ENCODE measurements around the gene DYRK1A.

DNA sequence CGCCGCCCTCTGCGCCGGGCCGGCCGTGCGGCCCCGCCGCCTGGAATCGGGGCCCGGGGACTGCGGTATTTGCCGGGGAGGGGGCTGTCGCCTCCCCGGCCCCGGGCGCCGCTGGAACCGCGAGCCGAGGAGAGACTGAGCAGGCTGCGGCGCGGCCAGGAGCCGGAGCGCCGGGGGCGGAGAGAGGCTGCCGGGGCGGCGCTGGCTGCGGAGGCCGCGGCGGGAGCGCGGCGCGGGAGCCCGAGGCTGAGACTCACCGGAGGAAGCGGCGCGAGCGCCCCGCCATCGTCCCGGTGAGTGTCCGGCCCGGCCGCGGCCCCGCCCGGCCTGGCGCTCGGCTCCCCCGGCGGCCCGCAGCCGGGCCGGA, 746 bp downstream of the DYRK1A start:
- TF ChIP-seq, protein P1, sequence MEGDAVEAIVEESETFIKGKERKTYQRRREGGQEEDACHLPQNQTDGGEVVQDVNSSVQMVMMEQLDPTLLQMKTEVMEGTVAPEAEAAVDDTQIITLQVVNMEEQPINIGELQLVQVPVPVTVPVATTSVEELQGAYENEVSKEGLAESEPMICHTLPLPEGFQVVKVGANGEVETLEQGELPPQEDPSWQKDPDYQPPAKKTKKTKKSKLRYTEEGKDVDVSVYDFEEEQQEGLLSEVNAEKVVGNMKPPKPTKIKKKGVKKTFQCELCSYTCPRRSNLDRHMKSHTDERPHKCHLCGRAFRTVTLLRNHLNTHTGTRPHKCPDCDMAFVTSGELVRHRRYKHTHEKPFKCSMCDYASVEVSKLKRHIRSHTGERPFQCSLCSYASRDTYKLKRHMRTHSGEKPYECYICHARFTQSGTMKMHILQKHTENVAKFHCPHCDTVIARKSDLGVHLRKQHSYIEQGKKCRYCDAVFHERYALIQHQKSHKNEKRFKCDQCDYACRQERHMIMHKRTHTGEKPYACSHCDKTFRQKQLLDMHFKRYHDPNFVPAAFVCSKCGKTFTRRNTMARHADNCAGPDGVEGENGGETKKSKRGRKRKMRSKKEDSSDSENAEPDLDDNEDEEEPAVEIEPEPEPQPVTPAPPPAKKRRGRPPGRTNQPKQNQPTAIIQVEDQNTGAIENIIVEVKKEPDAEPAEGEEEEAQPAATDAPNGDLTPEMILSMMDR (IDR thresholded peaks at IDR 0.05; ENCODE audit: insufficient read depth, low read length, poor library complexity, severe bottlenecking): no peak
- TF ChIP-seq EZH2phosphoT487 (conservative IDR thresholded peaks at IDR 0.05; ENCODE audit: low read length): no peak
